NCI-H146 (cell line): ENCODE data around the gene FAM110D.

ENCODE experiments used
- DNase-seq: peaks from one replicate; lab custom pipeline; 2025; lab: John Stamatoyannopoulos, UW

FAM110D gene

DNA sequence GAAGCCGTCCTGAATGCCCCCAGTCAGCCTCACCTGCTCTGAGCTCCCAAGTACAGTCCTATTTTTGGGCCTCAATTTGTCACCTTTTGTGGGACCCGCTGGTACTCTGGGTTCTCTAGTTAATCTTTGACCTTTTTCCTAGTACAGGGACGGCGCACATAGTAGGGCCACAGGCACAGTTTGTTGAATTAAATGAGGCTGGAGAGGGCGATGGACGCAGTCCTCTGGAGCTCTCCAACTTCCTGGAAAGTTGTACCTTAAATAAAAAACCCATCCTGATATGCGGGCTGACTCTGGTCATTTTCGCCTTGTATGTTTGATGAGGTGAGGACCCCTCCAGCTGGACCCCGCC is 4.8 kb downstream of the FAM110D start:
- no peak for DNase-seq

DNA sequence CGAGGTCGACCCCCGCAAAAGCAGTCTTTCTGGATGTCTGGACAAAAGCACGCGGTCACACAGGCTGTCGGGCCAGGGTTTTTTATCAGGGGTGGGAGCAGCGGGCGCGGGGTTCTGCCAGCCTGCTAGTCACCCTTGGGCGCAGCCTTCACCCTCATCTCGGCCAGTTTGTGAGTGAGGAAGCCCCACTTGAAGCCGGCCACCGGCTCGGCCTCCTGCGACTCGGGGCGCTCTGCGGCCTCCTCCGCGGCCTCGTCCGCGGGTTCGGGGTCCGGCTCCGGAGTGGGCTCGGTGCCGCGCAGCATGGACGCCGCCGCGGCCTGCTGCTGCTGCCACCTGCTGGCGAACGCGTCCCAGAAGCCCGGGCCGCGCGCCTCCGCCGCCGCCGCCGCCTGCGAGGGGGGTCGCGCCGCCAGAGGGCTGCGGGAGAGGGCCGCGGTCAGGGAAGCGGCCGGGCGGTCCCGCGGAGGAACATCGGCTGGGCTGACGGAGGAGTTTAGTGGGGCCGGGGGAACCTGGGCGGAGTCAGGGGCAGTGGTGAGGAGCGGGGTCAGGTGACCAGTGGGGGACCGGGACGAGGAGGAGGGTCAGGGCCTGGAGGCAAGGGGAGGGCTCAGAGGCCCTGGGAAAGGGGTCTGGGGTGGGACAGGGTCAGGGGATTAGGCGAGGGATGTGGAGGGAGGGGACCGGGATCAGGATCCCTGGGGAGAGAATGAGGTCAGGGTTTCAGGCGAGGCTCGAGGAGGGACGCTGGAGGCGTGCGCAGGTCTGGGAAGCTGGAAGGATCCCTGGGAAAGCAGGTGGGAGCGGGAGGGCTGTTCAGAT is 5.4 kb downstream of the FAM110D start:
- DNase-seq, result peak; percentile 20

DNA sequence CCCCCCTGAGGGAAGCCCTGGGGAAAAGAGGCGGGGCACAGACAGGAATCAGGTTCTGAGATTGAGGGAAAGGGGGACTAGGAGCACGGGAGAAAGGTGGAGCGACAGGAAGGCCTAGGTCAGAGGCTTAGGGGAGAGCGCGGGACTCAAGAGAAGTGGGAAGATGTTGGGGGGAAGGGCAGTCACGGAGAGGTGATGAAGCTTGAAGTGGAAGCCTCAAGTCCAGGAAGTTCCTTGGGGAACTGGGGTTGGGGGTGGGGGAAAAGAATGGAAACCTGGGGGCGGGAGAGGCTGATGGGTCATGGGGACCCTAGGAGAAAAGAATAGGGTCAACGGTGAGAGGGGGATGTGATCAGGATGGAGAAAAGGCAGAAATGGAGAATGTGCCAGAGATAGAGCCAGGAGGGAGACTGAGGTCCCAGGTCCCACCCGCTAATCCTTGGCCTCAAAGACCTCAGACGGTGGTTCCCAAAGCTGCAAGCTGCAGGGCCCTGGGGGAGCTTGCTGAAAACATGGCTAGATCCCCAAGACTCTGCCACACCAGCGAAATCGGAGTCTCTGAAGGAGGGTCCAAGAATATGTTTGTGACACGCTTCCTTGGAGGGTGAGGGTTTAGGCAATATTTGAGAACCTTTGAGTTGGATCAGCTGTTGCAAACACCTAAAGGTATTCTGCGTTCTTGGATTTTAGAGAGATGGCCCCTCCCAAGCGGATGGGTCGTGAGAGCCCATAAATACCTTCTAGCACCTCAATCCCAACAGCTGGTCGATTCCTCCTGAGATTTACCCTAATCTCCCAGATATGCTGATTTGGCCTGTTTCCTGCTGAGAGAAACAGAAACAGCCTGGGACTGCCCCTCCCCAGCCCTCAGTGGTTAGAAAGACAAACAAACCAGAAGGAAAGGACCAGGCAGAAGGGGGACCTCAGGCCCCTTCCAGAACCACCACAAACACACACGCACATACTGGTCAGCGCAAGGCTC is 6.3 kb downstream of the FAM110D start:
- DNase-seq, result no peak

DNA sequence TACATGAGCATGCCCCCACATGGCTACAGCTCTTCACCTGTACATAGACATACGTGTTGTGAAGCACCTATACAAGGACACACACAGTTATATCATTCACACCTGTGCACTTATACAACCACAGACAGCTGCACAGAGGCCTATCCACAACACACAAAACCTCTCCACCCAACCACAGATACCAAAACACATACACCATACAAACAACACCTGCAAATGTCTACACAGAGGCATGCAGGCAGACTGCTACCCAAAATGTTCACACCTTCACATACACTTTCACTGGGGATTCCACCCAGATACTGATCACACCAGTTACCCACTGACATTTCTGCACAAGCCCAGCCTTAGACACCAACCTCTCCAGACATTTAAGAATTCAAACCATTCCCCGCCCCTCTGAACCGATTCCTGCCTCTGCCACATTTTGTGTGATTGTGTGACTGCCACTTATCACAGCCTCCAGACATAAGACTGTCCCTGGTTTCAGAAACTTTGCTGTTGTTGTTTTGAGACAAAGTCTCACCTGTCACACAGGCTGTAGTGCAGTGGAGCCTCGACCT is 7.9 kb downstream of the FAM110D start:
- DNase-seq, result no peak

GRCh38 chr1:26168410-26169197 is 9.7 kb downstream of the FAM110D start, which contains the start of gene C1orf232:
TSS of gene C1orf232 (minus strand) at chr1:26168963. CDS start at chr1:26168499, 464 bp downstream.
- peak; percentile 21 for DNase-seq

DNA sequence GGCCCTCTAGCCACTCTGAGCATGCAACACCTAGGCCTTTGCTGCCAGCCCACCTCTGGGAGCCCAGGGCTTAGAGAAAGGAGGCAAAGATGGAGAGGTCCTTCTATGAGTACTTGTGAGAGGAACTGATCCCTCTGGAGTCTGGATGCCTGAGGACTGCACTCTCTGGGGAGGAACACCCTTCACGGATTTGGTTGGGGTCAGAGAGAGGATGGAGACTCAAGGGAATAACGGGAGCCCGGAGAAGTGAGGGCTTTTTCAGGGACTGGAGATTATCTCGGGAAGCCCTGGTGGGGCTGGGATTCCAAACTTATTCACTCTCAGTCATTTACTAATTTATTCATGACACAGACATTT is 10.3 kb downstream of the FAM110D start:
- no peak for DNase-seq

GRCh38 chr1:26169669-26170471 is 11.0 kb downstream of the FAM110D start, which contains the start of gene ZNF593:
TSS of gene ZNF593 (plus strand) at chr1:26169908. CDS start at chr1:26169984, 76 bp downstream.
- DNase-seq, result peak; percentile 87

- no peak for DNase-seq
Measured at GRCh38 chr1:26170472-26170821, 11.6 kb downstream of the FAM110D start.

DNA sequence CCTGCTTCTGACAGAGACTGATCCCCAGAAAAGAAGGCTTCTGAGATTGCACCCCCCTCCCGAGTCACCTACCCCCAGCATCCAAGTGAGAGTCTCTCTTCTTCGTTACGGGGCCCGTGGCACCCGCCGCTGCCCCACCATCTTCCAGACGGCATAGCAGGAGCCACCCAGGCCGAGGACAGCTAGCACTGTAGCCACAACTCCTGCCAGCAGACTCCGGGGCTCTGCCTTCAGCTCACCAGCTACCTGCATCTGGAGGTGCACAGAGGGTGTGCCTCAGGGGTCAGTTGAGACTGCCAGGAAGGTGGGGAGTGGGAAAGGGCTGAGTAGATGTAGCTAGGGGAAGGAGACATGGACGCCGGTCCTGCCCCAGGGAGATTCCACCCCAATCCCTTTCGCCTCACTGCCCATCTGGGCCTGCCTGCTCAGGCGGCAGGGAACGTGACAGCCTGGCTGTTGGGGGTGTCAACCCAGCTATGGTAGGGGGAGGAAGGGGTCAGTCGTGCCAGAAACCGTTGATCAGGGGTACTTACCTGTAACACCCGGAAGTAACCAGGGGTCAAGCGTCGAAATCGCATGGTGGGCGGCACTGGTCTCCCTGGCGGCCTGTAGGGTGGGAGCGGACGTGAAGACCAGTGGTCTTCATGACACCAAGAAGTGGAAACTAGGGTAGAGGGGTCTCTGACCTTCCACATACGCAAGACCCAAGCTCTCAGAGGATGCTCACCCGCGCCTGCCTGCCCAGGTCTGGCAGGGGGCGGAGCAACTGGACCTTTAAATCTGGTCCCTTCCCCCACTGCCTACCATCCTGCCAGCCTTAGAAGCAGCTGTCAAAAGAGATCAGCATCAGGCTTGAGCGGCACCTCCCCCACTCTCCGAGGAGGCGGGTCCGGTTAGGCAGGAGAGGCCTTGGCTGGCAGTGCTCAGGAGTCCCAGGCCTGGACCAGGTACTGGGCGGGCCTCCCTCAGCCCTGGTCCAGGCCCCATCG is 12.5 kb downstream of the FAM110D start, which contains the start of gene ZNF593OS:
TSS of gene ZNF593OS (minus strand) at position 749 of the 989 bp plus-strand sequence. CDS start at position 578, 171 bp downstream.
- DNase-seq, result no peak

DNA sequence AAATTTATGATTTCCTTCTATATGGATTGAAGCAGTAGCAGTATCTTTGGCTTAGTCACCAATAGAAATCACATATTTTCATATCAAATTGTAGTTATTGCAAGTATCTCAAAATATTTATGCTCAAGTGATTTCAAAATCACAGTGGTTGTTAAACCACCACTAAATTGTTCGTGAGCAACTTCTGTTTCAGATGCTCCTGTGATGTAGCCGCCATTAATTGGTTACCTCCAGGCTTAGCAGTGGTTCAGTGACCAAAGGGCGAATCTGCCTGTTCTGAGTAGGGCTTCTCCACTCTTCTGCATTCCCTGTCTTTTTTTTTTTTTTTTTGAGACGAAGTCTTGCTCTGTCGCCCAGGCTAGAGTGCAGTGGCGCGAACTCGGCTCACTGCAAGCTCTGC is 16.5 kb downstream of the FAM110D start:
- DNase-seq, result no peak

- DNase-seq, result peak; percentile 79
Measured at GRCh38 chr1:26177182-26177684, 18.4 kb downstream of the FAM110D start, which contains the start of gene CNKSR1. TSS of gene CNKSR1 (plus strand) at chr1:26177491. CDS start at chr1:26177548, 57 bp downstream.

DNA sequence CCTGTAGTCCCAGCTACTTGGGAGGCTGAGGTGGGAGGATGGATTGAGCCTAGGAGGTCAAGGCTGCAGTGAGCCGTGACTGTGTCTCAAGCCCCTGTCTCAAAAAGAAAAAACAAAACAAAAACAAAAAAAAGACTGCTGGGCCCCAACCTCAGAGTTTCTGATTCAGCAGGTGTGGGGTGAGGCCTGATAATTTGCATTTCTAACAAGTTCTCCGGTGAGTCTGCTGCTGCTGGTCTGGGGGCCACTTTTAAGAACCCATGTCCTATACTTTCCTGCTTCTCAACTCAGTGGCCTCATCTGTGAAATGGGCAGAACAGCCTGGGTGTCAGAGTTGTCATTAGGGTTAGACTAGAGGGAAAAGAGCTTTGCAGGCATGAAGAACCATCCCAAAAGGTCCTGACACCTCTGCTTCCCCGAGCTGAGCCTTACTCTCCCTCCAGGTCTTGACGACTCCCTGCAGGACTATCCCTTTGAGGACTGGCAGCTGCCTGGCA is 21.2 kb downstream of the FAM110D start:
- no peak for DNase-seq

DNA sequence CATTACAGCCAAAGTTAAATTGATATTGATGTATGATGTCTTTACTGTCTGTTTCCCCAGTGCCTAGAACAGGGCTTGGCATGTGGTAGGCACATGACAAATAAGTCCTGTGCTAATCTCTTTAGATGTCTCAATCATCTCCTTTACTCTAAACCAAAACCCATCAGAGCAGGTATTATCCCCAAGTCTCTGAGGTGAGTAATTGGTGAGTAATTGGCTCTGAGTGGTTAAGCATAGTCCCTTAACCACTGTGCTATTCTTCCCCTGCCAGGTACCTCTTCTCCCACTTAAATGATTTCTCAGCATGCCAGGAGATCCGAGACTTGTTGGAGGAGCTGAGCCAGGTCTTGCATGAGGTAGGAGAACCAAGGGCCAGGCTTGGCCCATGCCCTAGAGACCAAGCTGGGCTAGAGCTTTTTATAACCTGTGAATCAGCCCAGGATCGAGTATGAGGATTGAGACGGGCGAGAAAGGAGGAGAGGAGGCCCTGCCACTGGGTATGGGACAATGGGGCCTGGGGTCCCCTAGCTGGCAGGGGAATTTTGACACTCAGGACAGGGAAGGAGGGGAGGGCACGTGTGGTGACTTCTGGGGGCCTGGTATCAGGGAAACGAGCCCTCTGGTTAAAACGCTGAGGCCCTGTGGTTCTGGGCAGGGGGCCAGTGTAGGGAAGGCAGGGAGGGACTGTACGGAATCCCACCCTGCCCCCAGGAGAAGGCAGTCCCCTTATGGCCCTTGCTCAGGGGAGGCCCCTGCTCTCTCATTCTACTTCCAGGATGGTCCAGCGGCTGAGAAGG is 22.9 kb downstream of the FAM110D start:
- DNase-seq, result no peak

- no peak for DNase-seq
Measured at GRCh38 chr1:26182383-26182696, 23.5 kb downstream of the FAM110D start.

DNA sequence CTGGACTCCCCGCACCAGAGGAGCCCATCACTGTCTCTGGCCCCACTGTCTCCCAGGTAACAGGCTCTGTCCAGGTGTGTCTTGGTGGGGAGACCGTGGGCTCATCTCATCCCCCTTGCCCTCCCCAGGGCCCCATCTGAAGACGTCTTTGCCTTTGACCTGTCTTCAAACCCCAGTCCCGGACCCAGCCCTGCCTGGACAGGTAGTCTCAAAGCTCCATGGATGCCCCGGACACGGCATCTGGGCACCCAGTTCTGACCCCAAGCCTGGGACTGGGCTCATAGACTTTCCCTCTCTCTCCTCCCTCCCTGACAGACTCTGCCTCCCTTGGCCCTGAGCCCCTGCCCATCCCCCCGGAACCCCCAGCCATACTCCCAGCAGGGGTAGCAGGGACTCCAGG is 25.2 kb downstream of the FAM110D start:
- DNase-seq, result no peak

DNA sequence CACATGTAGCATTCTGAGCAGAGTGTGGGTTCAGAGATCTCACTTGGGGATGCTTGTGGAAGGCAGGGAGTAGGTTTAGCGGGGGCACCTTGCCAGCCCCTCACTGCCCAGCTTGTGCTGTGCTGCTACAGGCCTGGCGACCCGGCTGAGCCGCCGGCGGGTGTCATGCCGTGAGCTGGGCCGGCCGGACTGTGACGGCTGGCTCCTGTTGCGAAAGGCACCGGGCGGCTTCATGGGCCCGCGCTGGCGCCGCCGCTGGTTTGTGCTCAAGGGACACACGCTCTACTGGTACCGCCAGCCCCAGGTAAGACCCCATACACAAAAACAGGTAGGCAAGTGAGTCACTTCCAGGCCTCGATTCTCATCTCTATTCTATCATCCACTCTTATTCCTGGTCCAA is 26.0 kb downstream of the FAM110D start:
- DNase-seq, result no peak

DNA sequence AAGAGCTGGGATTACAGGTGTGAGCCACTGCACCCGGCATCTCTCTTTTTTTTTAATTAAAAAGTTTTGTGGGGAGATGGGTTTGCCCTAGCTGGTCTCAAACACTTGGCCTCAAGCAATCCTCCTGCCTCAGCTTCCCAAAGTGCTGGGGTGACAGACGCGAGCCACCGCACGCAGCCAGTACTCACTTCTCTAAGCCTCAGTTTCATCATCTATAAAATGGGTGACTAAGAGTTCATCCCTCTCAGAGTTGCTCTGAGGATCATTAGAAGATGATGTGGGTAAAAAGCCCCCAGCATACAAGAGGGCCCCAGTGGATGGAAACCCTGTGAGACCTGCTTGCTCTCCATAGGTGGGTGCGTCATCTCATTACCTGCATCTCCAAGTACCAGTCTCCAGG is 29.0 kb downstream of the FAM110D start:
- no peak for DNase-seq

- no peak for DNase-seq
Measured at GRCh38 chr1:26188477-26188876, 29.6 kb downstream of the FAM110D start.
